HEK293T (cell line): Measurements from ENCODE around the gene SOWAHD.

ENCODE experiments used
- CTCF ChIA-PET: fragments of 350-600 bp; formaldehyde crosslinking; extraction: SDS; loops from one replicate; lab custom pipeline; 2021; ENCODE audit warnings: antibody characterized with exemption, inconsistent platforms; lab: Yijun Ruan, JAX
- POLR2A ChIA-PET: fragments of 350-600 bp; formaldehyde crosslinking; extraction: SDS; loops from one replicate; lab custom pipeline; 2020; ENCODE audit warnings: antibody characterized with exemption, inconsistent platforms; lab: Yijun Ruan, JAX
- DNase-seq: peaks from one replicate; pipeline ENCODE4 v3.0.0; 2012; ENCODE audit warnings: mixed read lengths; ENCODE audit errors: extremely low spot score
- ARNT ChIP-seq: fragments of 450-650 bp; IDR thresholded peaks from 2 replicates; pipeline ENCODE4 v1.6.1; 2017; ENCODE audit warnings: mild to moderate bottlenecking
- BHLHE40 ChIP-seq: fragments of 450-650 bp; IDR thresholded peaks from 2 replicates; pipeline ENCODE4 v1.6.1; 2016; ENCODE audit warnings: mild to moderate bottlenecking, moderate library complexity, borderline replicate concordance
- CTBP1 ChIP-seq: fragments of 450-650 bp; IDR thresholded peaks from 2 replicates; pipeline ENCODE4 v1.6.1; 2016; ENCODE audit warnings: borderline replicate concordance
- ELF4 ChIP-seq: fragments of 450-650 bp; IDR thresholded peaks from 2 replicates; pipeline ENCODE4 v1.6.1; 2017; ENCODE audit warnings: antibody characterized with exemption
- FOXA1 ChIP-seq: fragments of 450-650 bp; IDR thresholded peaks from 2 replicates; pipeline ENCODE4 v1.6.1; 2016; ENCODE audit warnings: mild to moderate bottlenecking
- FOXK2 ChIP-seq: fragments of 450-650 bp; IDR thresholded peaks from 2 replicates; pipeline ENCODE4 v1.6.1; 2016; ENCODE audit warnings: mild to moderate bottlenecking
- FOXM1 ChIP-seq: fragments of 450-650 bp; IDR thresholded peaks from 2 replicates; pipeline ENCODE4 v1.6.1; 2017; ENCODE audit warnings: mild to moderate bottlenecking, borderline replicate concordance
- HDGF ChIP-seq: fragments of 450-650 bp; IDR thresholded peaks from 2 replicates; pipeline ENCODE4 v1.6.1; 2017; ENCODE audit warnings: antibody characterized with exemption, borderline replicate concordance
- L3MBTL2 ChIP-seq: fragments of 450-650 bp; conservative IDR thresholded peaks from 2 replicates; pipeline ENCODE4 v1.6.1; 2016; ENCODE audit warnings: mild to moderate bottlenecking
- LEF1 ChIP-seq: fragments of 450-650 bp; IDR thresholded peaks from 2 replicates; pipeline ENCODE4 v1.6.1; 2017; ENCODE audit warnings: mild to moderate bottlenecking, borderline replicate concordance
- NFRKB ChIP-seq: fragments of 450-650 bp; IDR thresholded peaks from 2 replicates; pipeline ENCODE4 v1.6.1; 2016; ENCODE audit warnings: mild to moderate bottlenecking, moderate library complexity
- SP1 ChIP-seq: fragments of 450-650 bp; IDR thresholded peaks from 2 replicates; pipeline ENCODE4 v1.6.1; 2017
- SUZ12 ChIP-seq: fragments of 450-650 bp; IDR thresholded peaks from 2 replicates; pipeline ENCODE4 v1.6.1; 2016; ENCODE audit warnings: mild to moderate bottlenecking
- TARDBP ChIP-seq: fragments of 450-650 bp; IDR thresholded peaks from 2 replicates; pipeline ENCODE4 v1.6.1; 2016
- ZNF384 ChIP-seq: fragments of 450-650 bp; IDR thresholded peaks from 2 replicates; pipeline ENCODE4 v1.6.1; 2016
- TF ChIP-seq, protein P1 (sequence below): fragments of 450-650 bp; IDR thresholded peaks from 2 replicates; pipeline ENCODE4 v1.6.1; 2016

Gene SOWAHD

DNA sequence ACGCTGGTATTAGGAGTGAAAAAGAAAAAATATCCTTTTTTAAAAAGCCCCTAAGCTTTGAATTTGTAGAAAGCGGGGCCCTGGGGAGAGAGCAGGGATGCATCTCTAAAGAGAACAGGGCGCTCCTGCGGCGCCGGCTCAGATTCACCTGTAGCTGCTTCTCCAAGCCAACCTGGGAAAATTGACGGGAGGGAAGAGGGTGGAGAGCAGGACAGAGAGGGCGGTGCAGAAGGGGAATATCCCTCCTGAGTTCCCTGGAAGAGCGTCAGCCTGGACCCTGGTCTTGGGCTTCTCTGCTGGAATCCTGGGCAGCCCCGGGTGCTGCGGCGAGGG lies 776 bp upstream of the SOWAHD start:
- TF ChIP-seq LEF1, result no peak
- no peak for TF ChIP-seq NFRKB
- no peak for TF ChIP-seq SUZ12
- TF ChIP-seq BHLHE40, result no peak
- TF ChIP-seq L3MBTL2, result no peak
- no peak for TF ChIP-seq ZNF384
- TF ChIP-seq FOXA1, result no peak
- no peak for TF ChIP-seq ARNT
- TF ChIP-seq, protein P1, sequence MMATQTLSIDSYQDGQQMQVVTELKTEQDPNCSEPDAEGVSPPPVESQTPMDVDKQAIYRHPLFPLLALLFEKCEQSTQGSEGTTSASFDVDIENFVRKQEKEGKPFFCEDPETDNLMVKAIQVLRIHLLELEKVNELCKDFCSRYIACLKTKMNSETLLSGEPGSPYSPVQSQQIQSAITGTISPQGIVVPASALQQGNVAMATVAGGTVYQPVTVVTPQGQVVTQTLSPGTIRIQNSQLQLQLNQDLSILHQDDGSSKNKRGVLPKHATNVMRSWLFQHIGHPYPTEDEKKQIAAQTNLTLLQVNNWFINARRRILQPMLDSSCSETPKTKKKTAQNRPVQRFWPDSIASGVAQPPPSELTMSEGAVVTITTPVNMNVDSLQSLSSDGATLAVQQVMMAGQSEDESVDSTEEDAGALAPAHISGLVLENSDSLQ, result no peak
- TF ChIP-seq TARDBP, result no peak
- TF ChIP-seq CTBP1, result no peak
- TF ChIP-seq ELF4, result no peak
- TF ChIP-seq SP1, result no peak
- no peak for TF ChIP-seq FOXM1
- no peak for TF ChIP-seq HDGF
- TF ChIP-seq FOXK2, result no peak
- POLR2A ChIA-PET, result interaction anchor here (1.1 to 3.2 kb wide), 4 partner anchors 32 to 152 kb away, joined by 3 to 28 read pairs (median 5); partner anchors contain the start of genes NKRF, RPL39 and SEPTIN6
- no peak for DNase-seq
- CTCF ChIA-PET, result interaction anchor here (0.6 to 1.4 kb wide), 6 partner anchors 12 to 463 kb away, joined by 3 to 9 read pairs (median 5); no protein-coding TSS in a partner anchor

GRCh38 chrX:119758731-119759247 lies 401 bp downstream of the SOWAHD start:
- peak; percentile 41 for DNase-seq
- TF ChIP-seq FOXK2 (no peak), SUZ12 (no peak), L3MBTL2 (no peak), NFRKB (no peak), FOXM1 (no peak), TARDBP (no peak), HDGF (no peak), FOXA1 (no peak), BHLHE40 (no peak), ZNF384 (no peak), ELF4 (no peak), SP1 (no peak), LEF1 (no peak)
- TF ChIP-seq, protein P1, result no peak
- CTCF ChIA-PET, result interaction anchor here (0.6 to 1.4 kb wide), 7 partner anchors 9 to 270 kb away, joined by 3 to 9 read pairs (median 3); partner anchors contain the start of gene RPL39
- POLR2A ChIA-PET, result interaction anchor here (0.7 to 3.2 kb wide), 7 partner anchors 11 to 153 kb away, joined by 3 to 28 read pairs (median 4); partner anchors contain the start of genes NKRF, RPL39 and UPF3B

- ChIA-PET POLR2A (interaction anchor here (0.8 to 3.2 kb wide), 5 partner anchors 12 to 154 kb away, joined by 3 to 28 read pairs (median 5); partner anchors contain the start of genes NKRF and RPL39), CTCF (interaction anchor here (0.6 to 1.3 kb wide), 5 partner anchors 10 to 270 kb away, joined by 3 to 6 read pairs (median 3); partner anchors contain the start of gene RPL39)
- no peak for TF ChIP-seq BHLHE40
- TF ChIP-seq L3MBTL2, result no peak
- TF ChIP-seq FOXM1, result no peak
- no peak for TF ChIP-seq SP1
- TF ChIP-seq NFRKB, result no peak
- no peak for TF ChIP-seq ELF4
- TF ChIP-seq, protein P1, result no peak
- no peak for DNase-seq
Observed at GRCh38 chrX:119759248-119759766, 919 bp downstream of the SOWAHD start.

GRCh38 chrX:119760026-119760877 lies 1.9 kb downstream of the SOWAHD start:
- no peak for DNase-seq
- ChIA-PET POLR2A (interaction anchor here (1.3 to 1.6 kb wide), 3 partner anchors 15 to 155 kb away, joined by 3 to 6 read pairs (median 5); partner anchors contain the start of gene NKRF), CTCF (interaction anchor here (0.8 to 0.9 kb wide), 3 partner anchors 11 to 244 kb away, joined by 3 read pairs; no protein-coding TSS in a partner anchor)
- no peak for TF ChIP-seq FOXA1
- no peak for TF ChIP-seq HDGF
- no peak for TF ChIP-seq FOXK2
- no peak for TF ChIP-seq CTBP1
- no peak for TF ChIP-seq FOXM1
- TF ChIP-seq L3MBTL2, result no peak
- TF ChIP-seq ELF4, result no peak
- TF ChIP-seq TARDBP, result no peak
- no peak for TF ChIP-seq ARNT
- no peak for TF ChIP-seq SP1
- TF ChIP-seq, protein P1, result no peak
- TF ChIP-seq SUZ12, result no peak
- TF ChIP-seq ZNF384, result no peak
- no peak for TF ChIP-seq NFRKB
- TF ChIP-seq BHLHE40, result no peak
- no peak for TF ChIP-seq LEF1

- TF ChIP-seq SP1 (no peak), ZNF384 (no peak), L3MBTL2 (no peak), NFRKB (no peak), BHLHE40 (no peak), FOXA1 (no peak), LEF1 (no peak), SUZ12 (no peak), CTBP1 (no peak), FOXM1 (no peak), ARNT (no peak), ELF4 (no peak)
- TF ChIP-seq, protein P1, result no peak
- no peak for DNase-seq
- POLR2A ChIA-PET, result no interaction called here
- CTCF ChIA-PET, result no interaction called here
Observed at GRCh38 chrX:119762718-119763117, 4.3 kb downstream of the SOWAHD start.
